Measurements from ENCODE around the gene P2RY11. TPM values are rescaled to one million over a fixed set of nuclear protein-coding genes. Genes with fewer than 3 reads are reported as not detected.

Gene P2RY11
- total RNA-seq, 1 donor from 2014 or later, result 4.5 TPM

DNA sequence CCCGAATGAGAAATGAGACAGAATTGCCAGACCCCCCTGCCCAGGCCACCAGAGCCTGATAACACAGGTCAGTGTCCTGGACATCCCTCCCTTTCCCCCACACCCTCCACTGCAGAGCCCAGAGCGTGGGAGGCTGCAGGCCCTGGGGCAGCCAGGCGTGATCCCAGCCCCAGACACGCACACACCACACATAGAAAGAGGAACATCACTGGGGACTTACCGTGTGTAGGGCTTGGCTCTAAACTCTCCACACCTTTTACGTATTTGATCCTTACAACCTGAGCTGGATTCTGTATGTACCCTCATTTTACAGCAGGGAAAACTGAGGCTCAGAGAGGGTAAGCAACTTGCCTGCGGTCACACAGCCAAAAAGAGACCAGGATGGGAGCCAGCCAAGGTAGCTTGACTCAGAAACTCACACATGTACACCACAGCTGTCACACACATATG is 8.7 kb upstream of the P2RY11 start:
- no peak for TF ChIP-seq CTCF (conservative IDR thresholded peaks at IDR 0.05; ENCODE audit: low read depth, low read length)
- H3K4me3 ChIP-seq (ENCODE audit: low read depth, low read length), result no peak overlapping the region
- DNase-seq (ENCODE audit: low read depth), result no peak

DNA sequence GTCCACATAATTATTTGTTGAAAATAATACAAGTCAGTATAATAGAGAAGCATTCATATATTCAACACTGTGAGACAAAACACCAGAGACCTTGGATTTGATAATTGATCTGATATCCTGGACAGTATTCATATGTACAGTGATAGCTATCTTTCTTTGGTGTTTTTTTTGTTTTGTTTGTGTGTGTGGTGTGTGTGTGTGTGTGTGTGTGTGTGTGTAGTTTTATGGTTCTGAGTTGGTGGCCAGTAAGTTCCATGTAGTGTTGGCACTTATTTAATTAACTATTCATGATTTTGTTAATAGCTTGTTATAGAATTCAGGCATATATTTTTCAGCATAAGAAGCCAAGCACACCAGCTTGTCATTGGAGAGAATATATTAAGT is 7.4 kb upstream of the P2RY11 start:
- no peak for DNase-seq (ENCODE audit: low read depth)
- TF ChIP-seq CTCF (conservative IDR thresholded peaks at IDR 0.05; ENCODE audit: low read depth, low read length), result no peak
- no peak overlapping the region for H3K4me3 ChIP-seq (ENCODE audit: low read depth, low read length)

DNA sequence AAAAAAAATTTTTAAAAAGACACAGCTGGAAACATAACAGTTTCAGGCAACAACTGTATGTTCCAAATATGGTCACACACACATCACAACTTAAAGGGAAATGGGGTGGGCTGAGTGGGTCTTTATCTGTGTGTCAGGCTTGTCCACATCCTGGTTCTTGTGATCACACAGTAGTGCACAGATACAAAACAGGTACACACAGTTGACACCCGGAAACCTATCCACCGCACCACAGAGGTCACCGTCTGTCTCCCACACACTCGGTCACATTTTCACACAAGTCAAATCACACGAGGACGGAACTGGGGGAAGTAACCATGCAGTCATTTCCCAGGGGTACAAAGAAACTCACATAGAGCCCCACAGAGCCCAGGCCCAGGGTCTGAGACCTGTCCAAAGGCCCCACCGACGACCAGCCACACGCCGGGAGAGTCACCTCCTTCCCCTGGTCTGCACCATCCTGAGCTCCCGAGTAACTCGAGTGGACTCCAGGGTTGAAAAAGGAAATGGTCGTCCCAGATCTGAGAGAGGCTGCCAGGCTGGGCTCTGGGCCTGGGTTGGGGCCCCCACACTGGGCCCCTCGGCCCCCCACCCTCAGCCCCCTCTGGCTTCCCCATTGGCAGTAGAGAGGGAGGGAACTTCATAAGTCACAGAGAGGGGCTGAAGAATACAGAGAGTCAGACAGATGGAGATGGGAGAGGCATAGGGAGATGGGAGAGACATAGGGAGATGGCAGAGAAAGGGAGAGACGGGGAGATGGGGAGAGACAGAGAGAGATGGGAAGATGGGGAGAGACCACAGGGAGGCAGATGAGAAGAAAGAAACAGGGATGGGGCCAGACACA is 6.6 kb upstream of the P2RY11 start:
- no peak for TF ChIP-seq CTCF (conservative IDR thresholded peaks at IDR 0.05; ENCODE audit: low read depth, low read length)
- DNase-seq (ENCODE audit: low read depth), result no peak
- H3K4me3 ChIP-seq (ENCODE audit: low read depth, low read length), result no peak overlapping the region

DNA sequence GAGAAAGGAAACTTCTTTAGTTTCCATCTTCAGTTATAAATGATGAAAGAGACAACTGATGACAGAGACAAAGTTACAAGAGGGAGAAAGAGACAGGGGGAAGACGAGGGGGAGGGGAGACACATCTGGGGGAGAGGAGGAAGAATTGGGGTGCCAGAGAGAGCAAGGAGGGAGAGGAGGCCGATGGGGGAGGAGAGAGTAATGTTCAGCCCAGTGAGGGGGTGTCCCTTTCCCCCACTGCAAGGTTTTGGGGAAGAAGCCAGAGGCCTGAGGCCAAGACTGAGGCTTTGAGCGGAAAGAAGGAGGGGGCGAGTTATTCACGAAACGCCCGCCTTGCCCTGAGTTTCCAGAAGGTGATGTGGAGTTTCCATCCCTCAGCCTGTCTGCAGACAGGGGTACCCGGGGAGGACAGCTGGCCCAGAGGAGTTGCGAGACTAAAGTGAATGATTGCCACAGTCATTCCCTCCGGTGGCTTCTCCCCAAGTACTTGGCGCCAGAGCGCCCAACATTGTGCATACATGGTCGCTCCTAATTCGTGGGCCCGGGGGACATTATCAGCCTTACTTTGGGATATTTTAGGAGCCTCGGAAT is 5.9 kb upstream of the P2RY11 start:
- TF ChIP-seq CTCF (conservative IDR thresholded peaks at IDR 0.05; ENCODE audit: low read depth, low read length), result no peak
- H3K4me3 ChIP-seq (ENCODE audit: low read depth, low read length), result no peak overlapping the region
- DNase-seq (ENCODE audit: low read depth), result no peak

- no peak for TF ChIP-seq CTCF (conservative IDR thresholded peaks at IDR 0.05; ENCODE audit: low read depth, low read length)
- H3K4me3 ChIP-seq (ENCODE audit: low read depth, low read length), result peak within 1 kb of the TSS; percentile 90
- peak; percentile 62 for DNase-seq (ENCODE audit: low read depth)
These were observed 5.2 kb upstream of the P2RY11 start, which contains the start of gene PPAN for GRCh38 chr19:10106100-10106936. Gene PPAN (plus strand): TSS chr19:10106362. CDS start chr19:10106395, 33 bp downstream.

- peak overlapping the region; percentile 90 for H3K4me3 ChIP-seq (ENCODE audit: low read depth, low read length)
- no peak for TF ChIP-seq CTCF (conservative IDR thresholded peaks at IDR 0.05; ENCODE audit: low read depth, low read length)
- DNase-seq (ENCODE audit: low read depth), result no peak
These were observed 4.2 kb upstream of the P2RY11 start for GRCh38 chr19:10107254-10107653.
